GM21529 (cell line): ENCODE data around the gene APOBEC3B.
A peak's percentile ranks its signal among the peaks of the same experiment; 100 is the strongest.
"Not testable (repeated sequence)": the region's sequence is repeated elsewhere in the genome, so short reads cannot be mapped to it uniquely, and the experiment has no call there.

Source experiments
- ATAC-seq: cut with Tn5 transposase; IDR thresholded peaks from one replicate; pipeline ENCODE4 v1.9.1; 2021; ENCODE audit not compliant: unreplicated experiment

APOBEC3B gene

GRCh38 chr22:38950527-38951295 lies 31.4 kb upstream of the APOBEC3B start:
- ATAC-seq = no peak

DNA sequence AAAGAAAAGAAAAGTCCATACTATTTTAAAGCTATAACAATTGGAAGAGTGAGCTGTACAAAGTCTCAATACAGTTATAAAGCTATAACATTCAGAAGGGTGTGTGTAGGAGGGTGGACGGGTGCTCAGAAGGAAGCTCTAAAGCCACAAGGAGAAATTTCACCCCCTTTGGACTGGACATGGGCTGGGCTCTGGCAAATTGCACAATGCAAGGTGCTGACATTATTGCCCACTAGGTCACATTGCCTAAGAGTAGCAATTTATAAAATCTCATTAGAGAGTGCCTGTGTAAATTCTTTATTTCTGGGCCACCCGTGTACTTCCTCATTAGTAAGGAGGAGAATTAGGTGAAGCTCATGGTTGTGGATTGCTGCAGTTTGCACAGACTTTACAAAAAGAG lies 30.4 kb upstream of the APOBEC3B start:
- ATAC-seq = no peak

DNA sequence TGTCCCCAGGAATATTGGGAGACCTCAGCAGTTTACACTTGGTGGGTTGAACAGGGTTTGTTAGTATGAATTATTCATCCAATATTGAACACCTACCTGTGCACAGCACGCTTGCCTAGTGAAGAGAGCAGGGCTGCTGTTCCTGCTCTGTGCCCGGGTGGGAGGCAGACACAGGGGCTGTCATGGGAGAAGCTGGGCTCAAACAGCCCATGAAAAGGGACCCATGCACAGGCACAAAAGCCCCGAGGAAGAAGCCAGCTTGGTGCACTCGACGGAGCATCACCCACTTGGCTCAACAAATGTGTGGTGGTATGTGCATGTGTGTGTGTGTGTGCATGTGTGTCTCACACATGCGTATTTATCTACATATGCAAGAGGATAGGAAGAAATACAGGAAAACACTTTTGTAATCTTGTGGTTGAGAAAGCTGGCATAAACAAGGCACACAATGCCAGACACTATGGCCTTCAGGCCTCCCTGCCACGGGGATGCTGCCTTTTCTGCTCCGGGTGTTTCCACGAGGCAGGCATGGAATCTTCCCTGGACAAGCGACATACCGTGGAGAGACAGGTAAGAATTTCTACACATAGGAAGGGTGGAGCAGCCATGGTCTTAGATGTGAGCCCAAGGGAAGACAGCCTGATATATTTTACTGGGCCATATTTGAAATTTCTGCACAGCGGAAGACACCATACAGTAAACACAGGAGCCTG lies 29.7 kb upstream of the APOBEC3B start:
- no peak for ATAC-seq

DNA sequence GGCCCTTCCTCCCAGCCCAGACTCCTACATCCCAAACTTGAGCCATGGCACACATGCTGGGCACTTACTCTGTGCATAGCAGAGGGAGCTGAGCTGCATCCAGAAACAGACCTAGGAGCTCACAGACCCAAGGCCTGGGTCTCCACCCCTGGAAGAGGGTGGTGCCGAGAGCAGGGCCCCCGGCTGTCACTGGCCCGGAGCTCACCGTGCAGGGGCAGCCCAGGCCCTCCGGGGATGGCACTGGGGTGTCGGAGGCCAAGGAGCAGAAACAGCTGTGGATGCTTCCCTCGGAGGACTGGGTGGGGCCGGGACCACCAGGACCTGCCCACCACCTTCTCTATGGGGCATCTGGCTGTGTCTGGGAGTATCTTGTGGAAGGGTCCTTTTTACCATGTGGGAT lies 29.1 kb upstream of the APOBEC3B start:
- ATAC-seq = no peak

GRCh38 chr22:38953577-38954413 lies 28.4 kb upstream of the APOBEC3B start:
- ATAC-seq = peak; percentile 80

GRCh38 chr22:38954414-38955043 lies 27.6 kb upstream of the APOBEC3B start:
- ATAC-seq = no peak

GRCh38 chr22:38955250-38955905 lies 26.8 kb upstream of the APOBEC3B start:
- no peak for ATAC-seq

DNA sequence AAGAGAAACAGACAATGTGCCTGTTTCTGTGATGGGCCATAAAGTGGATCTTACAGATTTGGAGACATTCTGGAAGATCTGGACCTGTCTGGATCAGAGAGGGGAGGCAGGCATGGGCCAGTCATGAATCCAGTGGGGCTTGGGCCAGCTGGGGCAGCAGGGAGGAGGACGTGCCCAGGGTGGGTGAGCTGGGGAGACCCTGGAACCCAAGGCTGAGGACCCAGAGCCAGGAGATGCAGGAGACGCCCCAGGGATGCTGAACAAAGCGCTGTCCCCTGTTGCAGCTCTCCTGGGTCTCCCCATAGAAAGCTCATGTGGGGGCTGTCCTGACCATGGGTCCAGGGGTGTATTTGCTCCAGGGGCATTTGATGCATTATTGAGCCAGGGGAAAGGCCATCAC lies 26.2 kb upstream of the APOBEC3B start:
- ATAC-seq = no peak

DNA sequence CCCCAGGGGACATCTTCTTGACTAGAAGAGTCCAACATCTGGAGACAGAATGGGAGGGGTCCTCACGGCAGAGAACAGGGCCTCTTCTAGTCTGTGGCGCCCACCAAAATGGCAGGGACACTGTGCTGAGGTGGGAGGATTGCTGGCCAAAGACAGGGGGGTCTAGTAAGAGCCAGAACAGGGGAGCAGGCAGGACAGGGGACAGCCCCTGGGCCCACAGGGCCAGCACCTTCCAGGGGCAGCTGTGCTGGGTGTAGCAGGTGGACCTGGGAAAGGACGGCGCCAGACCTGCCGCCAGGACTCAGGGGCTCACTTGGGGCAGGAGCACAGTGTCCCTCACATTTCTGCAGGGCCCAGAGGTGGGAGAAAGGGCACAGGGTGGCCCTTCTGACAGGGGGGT lies 25.6 kb upstream of the APOBEC3B start:
- no peak for ATAC-seq

DNA sequence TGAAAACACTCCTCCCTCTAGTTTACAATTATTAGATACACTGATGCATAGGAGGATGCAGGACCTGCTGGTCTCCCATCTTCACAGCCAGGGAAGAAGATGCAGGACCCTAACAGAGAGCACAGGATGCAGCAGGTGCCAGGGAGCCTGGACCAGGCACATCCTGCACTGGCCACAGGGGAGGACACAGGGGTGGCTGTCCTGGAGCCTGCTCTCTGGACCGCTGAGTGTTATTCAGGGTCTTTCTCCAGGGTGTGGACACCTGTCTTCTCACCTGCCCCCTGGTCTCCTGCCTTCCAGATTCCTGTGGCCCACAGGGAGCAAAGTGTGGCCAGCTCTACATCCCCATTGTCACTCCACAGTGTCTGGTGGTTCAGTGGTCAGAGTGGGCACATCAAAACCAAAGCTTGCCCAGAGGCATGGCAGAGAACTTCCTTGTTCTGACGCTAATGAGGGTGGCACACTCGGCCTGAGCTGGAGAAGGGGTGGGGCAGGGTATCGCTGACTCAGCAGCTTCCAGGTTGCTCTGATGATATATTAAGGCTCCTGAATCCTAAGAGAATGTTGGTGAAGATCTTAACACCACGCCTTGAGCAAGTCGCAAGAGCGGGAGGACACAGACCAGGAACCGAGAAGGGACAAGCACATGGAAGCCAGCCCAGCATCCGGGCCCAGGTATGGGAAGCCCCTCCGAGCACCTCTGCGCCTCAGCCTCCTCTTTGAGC lies 24.9 kb upstream of the APOBEC3B start, which contains the start of gene APOBEC3A:
Gene APOBEC3A, plus strand, starts transcription at position 564 of the 725 bp plus-strand sequence. Its CDS starts 83 bp downstream, at position 647.
- ATAC-seq = no peak

GRCh38 chr22:38957808-38958650 lies 24.1 kb upstream of the APOBEC3B start:
- no peak for ATAC-seq

DNA sequence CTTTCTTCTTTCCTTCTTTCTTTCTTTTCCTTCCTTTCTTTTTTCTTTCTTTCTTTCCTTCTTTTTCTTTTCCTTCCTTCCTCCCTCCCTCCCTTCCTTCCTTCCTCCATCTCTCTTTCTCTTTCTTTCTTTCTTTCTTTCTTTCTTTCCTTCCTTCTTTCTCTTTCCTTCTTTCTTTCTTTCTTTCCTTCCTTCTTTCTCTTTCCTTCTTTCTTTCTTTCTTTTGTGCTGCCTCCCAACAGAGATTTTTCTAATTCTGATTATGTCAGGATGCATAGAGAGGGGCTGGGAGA lies 23.6 kb upstream of the APOBEC3B start:
- not testable (repeated sequence) for ATAC-seq

- ATAC-seq = no peak
These were observed 22.6 kb upstream of the APOBEC3B start for GRCh38 chr22:38959590-38959989.

- ATAC-seq = not testable (repeated sequence)
These were observed 21.5 kb upstream of the APOBEC3B start for GRCh38 chr22:38960673-38961072.

DNA sequence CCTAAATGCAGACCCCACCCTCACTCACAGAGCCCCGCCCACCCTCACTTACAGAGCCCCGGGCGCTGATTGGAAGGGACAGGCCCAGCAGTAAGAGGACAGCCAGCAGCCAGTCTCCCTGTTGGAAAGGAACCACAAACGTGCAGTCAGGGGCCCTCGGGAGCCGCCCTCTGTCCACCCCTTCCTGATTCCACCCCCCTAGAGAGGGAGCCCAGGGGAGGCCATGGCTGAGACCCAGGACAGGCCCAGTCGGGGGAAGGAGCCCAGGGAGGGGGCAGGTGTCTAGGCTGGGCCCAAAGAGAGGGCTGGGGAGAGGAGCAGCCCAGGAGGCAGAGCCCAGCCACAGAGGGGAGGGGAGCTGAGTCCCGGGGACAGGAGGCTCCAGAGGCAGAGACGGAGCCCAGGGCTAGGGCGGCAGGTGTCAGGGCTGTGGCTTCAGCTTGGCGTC lies 18.8 kb upstream of the APOBEC3B start:
- not testable (repeated sequence) for ATAC-seq

DNA sequence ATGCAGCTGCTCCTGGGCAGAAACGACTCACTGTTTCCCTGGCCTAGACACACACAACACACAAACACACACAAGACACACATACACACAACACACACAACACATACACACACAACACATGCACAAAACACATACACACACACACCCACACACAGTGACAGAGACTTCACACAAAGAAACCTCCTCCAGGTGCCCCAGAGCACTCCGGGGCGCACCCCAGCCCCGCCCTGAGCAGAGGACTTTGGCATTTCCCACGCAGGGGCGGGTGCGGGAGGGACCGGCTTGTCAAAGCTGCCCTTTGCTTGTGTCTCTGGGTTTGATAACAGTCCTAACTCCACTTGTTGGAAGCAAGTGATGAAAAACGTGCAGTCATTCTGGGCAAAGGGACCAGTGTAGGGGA lies 18.3 kb upstream of the APOBEC3B start:
- ATAC-seq = no peak

DNA sequence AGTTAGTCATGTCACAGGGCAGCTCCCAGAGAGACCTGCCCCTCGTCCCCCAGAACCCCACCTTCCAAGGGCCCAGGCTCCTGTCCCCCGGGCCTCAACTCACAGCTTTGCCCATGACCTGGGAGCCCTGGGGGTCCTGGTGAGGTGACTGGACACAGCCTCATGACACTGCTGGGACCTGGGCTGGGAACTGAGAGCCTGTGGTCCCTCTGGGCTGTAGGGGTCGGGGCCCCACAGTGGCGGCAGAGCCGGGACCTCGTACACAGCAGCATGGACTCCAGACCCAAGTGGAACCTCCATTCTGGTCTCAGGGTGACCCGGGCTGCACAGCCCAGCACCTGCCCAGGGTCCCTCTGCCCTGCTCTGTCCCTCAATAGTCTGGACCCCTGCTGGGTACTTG lies 17.8 kb upstream of the APOBEC3B start:
- no peak for ATAC-seq

DNA sequence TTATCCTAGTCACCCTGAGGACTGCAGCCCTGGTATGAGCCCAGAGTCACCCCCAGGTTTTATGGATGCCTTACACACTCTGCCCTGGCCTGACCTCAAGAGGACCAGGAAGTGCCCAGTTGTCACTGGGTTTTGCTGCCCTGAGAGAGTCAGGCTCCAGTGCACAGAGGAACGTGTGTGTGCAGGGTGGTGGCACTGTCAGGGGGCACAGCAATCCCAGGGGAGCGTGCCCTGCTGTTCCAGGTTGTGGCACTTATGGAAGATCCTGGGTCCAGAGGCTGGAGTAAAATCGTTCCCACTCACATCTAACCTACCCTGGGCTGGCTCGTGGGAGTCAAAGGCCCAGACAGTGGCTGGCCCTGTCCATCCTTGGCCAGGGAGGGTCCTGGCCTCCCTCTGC lies 17.2 kb upstream of the APOBEC3B start:
- ATAC-seq = no peak
